Measurements from ENCODE around the gene CACHD1. TPM values are rescaled to one million over a fixed set of nuclear protein-coding genes. Genes with fewer than 3 reads are reported as not detected.

Gene CACHD1
- total RNA-seq, 4 donors from 2014 or later: 23.6 to 36.1 (median 24.8) TPM

DNA sequence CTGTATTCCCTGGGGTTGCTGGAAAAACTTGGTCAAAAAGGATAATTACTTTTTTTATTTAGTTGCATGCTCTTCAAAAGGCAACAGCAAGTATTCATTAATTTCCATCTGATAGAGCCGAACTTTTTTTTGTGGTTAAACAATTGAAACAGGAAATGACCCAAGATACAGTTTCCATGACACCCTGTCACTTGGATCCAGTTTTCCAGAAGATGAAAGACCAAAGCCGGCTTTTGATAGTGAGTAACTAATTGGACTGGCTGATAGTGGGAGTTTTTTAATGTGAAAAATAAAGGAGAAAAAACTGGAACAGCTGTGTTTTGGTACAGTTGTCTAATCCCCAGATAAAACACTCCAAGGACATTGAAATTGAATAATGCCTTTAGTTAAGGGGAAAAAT is 33.0 kb downstream of the CACHD1 start:
- TF ChIP-seq, protein P1, sequence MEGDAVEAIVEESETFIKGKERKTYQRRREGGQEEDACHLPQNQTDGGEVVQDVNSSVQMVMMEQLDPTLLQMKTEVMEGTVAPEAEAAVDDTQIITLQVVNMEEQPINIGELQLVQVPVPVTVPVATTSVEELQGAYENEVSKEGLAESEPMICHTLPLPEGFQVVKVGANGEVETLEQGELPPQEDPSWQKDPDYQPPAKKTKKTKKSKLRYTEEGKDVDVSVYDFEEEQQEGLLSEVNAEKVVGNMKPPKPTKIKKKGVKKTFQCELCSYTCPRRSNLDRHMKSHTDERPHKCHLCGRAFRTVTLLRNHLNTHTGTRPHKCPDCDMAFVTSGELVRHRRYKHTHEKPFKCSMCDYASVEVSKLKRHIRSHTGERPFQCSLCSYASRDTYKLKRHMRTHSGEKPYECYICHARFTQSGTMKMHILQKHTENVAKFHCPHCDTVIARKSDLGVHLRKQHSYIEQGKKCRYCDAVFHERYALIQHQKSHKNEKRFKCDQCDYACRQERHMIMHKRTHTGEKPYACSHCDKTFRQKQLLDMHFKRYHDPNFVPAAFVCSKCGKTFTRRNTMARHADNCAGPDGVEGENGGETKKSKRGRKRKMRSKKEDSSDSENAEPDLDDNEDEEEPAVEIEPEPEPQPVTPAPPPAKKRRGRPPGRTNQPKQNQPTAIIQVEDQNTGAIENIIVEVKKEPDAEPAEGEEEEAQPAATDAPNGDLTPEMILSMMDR (IDR thresholded peaks at IDR 0.05; ENCODE audit: low read depth): no peak

DNA sequence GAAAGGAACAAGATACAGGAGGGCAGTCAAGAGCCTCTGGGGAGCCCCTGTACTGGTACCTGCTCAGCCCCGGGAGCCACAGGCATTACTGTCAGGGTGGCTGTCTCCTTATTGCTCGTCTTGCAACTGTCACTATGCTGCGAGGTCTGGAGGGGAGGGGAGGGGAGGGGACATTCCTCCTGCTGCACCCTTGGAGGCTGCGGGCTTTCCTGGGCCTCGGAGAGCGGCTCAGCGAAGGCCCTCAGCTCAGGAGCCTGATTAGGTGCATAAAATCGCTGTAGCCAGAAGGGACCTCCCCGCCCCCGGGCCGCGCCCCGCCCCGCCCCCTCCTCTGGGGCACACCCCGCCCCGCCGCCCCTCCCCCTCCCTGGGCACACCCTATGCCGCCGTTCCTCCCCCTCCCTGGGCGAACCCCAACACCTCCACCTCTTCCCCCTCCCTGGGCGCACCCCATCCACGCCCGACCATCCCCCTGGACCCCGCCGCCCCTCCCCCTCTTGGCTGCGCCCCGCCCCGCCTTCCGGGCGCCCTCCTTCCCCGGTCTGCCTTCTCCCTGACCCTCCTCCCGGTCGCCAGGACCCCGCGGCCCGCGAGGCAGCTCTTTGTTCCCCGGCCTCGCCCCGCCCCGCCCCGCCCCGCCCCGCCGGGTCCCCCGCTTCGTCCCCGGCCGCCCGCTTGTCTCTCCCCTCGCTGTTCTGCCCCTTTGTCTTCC is 35.5 kb downstream of the CACHD1 start:
- TF ChIP-seq, protein P1 (IDR thresholded peaks at IDR 0.05; ENCODE audit: low read depth): no peak

DNA sequence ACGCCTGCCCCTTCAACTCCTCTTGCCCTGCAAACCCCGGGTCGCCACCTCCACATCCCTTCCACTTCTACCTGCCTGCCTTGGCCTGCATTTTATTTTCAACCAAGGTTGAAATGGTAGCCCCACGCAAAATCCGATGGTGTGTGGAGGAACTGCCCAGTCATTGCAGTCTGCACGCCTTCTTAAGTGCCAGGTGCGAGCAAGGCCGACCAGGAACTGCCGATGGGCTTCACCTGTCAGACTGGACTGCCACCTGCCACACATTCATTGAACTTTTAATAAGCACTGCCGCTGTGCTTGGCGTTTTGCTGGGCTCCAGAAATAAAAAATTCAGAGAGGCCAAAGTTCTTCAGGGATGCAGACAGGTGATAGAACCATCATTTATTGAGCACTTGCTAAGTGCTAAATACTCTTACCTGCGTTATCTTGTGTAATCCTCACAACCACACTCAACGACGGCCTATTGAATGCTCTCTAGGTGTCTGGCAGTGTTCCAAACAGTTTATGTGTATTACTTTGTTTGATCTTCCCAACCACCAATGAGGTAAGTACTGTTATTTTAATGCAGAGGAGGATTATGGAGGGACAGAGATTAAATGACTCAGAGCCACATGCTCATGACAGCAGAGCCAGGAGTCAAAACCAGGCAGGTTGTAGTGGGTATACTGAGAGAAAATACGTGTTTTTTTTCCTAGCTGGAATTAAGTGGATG is 36.2 kb downstream of the CACHD1 start:
- TF ChIP-seq, protein P1 (IDR thresholded peaks at IDR 0.05; ENCODE audit: low read depth): no peak

DNA sequence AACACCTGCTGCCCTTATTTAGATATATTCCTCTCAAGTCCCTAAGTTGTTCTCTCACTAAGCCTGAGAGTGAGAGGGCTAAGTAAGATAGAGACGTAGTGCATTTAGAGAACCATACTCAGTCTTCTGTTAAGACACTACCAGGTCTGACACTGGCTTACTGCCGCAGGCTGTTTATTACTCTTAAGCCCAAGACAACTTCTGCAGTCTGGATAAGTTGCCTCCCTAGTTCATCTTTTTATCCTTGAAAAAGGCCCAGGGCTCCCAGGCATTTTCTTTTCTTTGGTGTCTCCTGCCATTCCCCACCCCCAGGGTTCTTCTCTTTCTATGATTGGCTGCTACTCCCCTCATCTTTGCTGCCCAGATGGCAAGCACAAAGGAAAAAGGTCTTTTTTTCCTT is 38.7 kb downstream of the CACHD1 start:
- TF ChIP-seq, protein P1 (IDR thresholded peaks at IDR 0.05; ENCODE audit: low read depth): no peak

DNA sequence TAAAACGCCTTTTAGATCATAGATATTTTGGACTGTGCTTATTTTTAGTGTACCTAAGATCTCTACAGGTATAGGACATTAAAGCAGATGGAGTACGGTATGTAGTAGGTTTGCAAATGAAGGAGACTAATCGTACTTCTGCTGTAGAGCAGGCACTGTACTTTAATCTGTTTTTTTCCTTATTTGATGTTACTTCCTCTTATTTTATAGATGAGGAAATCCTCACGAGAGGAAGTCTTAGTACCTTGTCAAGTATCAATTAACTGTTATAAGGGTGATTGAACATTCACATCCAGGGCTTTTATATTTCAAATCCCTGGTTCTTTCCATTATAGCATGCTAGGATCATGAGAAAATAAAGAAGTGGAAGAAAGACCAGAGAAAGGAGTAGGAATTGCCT is 41.1 kb downstream of the CACHD1 start:
- TF ChIP-seq, protein P1 (IDR thresholded peaks at IDR 0.05; ENCODE audit: low read depth): no peak

DNA sequence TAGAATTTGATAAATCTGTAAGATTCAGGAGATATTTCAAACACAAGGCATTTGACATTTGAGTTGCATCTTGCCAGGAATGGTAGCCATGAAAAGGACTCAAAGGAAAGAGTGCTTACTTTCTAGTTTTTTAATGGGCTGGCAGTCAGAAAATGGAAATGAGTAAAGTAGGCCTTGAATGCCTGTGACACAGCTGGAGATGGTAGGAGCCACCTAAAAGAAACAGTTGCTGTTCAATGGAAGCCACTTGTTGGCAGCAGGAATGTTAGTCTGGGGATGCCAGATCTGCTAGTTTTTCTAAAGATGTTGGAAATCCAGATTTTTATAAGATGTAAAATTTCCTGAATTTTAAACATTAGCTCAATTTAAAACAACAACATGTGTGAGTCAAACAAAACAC is 43.6 kb downstream of the CACHD1 start:
- TF ChIP-seq, protein P1 (IDR thresholded peaks at IDR 0.05; ENCODE audit: low read depth): no peak

DNA sequence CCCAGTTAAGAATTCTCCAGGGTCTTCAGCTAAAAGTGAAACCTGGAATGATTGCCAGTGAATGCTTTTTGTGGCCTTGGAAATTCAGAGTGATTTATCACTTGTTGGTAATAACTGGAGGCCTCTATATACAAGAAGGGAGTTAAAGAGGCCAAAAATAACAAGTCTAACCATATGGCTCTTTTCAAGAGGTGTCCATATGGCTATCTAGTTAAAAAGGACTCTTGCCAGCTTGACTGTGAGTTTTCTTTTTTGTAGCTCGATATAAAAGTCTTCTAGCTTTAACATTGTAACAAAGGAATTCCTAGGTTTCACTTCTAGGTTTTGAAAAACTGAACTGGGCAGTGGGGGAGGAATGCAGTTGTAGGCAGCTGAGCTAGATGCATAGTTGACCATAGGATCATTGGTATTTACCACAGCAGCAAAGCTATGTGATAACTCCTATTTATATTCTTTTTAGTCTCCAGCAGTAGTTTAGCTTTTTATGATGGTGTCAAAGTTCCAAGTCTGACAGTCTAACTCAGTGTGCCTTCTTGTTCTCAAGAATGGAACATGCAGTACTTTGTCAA is 44.4 kb downstream of the CACHD1 start:
- TF ChIP-seq, protein P1 (IDR thresholded peaks at IDR 0.05; ENCODE audit: low read depth): no peak

All from subcutaneous adipose tissue (tissue), 4 donors.